ENCODE results near the gene BFSP2.

The BFSP2 gene

DNA sequence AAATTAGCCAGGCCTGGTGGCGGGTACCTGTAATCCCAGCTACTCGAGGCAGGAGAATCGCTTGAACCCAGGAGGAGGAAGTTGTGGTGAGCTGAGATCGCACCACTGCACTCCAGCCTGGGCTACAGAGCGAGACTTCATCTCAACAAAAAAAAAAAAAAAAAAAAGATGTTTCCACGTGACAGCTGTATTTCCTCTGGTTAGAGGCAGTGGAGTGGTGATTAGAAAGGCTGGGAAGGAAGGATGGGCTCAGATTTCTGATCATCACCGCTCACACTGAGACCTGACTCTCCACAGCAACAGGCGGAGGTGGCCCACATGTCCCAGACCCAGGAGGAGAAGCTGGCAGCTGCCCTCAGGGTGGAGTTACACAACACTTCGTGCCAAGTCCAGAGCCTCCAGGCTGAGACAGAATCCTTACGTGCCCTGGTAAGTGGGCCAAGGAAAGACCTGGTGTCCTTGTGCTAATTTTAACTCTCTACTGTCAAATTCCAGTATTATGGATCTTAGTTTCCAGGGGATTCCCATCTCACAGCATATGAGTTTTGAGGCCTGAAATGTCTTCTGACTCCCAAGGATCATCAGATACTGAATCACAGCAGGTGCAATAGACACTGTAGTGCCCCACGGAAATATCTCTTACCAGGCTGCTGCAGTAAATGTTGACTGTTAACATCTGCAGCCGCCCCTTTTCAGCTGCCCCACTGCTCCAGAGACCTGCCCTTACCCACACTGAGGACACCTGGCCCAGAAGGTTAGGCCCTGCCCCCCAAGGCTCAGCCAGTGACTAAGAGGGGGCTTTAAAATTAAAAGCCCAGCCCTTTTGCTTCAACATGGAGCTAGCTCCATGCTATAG, 66.9 kb downstream of the BFSP2 start:
- TF ChIP-seq, protein P1, sequence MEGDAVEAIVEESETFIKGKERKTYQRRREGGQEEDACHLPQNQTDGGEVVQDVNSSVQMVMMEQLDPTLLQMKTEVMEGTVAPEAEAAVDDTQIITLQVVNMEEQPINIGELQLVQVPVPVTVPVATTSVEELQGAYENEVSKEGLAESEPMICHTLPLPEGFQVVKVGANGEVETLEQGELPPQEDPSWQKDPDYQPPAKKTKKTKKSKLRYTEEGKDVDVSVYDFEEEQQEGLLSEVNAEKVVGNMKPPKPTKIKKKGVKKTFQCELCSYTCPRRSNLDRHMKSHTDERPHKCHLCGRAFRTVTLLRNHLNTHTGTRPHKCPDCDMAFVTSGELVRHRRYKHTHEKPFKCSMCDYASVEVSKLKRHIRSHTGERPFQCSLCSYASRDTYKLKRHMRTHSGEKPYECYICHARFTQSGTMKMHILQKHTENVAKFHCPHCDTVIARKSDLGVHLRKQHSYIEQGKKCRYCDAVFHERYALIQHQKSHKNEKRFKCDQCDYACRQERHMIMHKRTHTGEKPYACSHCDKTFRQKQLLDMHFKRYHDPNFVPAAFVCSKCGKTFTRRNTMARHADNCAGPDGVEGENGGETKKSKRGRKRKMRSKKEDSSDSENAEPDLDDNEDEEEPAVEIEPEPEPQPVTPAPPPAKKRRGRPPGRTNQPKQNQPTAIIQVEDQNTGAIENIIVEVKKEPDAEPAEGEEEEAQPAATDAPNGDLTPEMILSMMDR (IDR thresholded peaks at IDR 0.05; ENCODE audit: insufficient read depth, low read length, poor library complexity, severe bottlenecking): no peak
- no peak for TF ChIP-seq EZH2phosphoT487 (conservative IDR thresholded peaks at IDR 0.05; ENCODE audit: low read length)
- Histone ChIP-seq H4K20me1 (ENCODE audit: low read depth, low read length) (no peaks in the 10 kb centered on the region), H3K27me3 (ENCODE audit: low read length) (no peaks in the 10 kb centered on the region), H3K4me2 (ENCODE audit: low read depth, low read length, poor library complexity, severe bottlenecking) (peak overlapping the region; percentile 95), H3F3A (ENCODE audit: insufficient read depth) (peaks cover 49% of the 10 kb centered on the region), H3K4me3 (ENCODE audit: insufficient read depth, low read length, poor library complexity, severe bottlenecking) (peak overlapping the region; percentile 39), H3K36me3 (ENCODE audit: low read length) (no peaks in the 10 kb centered on the region), H3K9ac (ENCODE audit: low read length) (peak overlapping the region; percentile 70), H3K79me2 (ENCODE audit: insufficient read depth, low read length) (peaks cover 9% of the 10 kb centered on the region; the same call in 1 of the 2 replicates), H3K9me2 (replicated peaks; ENCODE audit: insufficient read depth, low read length) (no peaks in the 10 kb centered on the region), H3K9me3 (ENCODE audit: insufficient read depth, low read length) (no peaks in the 10 kb centered on the region), H3K27ac (ENCODE audit: low read depth, low read length) (peak overlapping the region; percentile 99), H2AFZ (ENCODE audit: low read depth, low read length, severe bottlenecking) (no peak overlapping the region)

DNA sequence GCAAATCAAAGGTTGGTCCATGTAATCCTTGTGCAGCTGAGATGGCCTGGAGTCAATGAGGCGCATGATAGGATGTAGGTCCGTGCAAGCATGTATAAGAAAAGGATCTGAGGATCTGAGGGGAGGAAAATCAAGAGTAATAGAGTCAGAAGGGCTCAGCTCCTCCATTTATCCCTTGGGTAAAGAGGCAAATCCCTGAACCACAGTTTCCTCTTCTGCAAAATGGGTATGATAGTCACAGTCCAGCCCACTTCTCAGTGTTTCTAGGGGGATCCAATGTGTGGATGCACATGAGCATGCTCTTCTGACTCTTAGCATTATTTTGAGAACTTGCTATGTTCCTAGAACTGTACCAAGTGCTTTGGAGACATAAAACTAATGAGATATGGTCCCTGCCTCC, 67.9 kb downstream of the BFSP2 start:
- Histone ChIP-seq H3K9me3 (ENCODE audit: insufficient read depth, low read length) (no peaks in the 10 kb centered on the region), H2AFZ (ENCODE audit: low read depth, low read length, severe bottlenecking) (no peak overlapping the region), H3K9me2 (replicated peaks; ENCODE audit: insufficient read depth, low read length) (no peaks in the 10 kb centered on the region), H4K20me1 (ENCODE audit: low read depth, low read length) (no peaks in the 10 kb centered on the region), H3K4me2 (ENCODE audit: low read depth, low read length, poor library complexity, severe bottlenecking) (peak overlapping the region; percentile 95), H3K27ac (ENCODE audit: low read depth, low read length) (peak overlapping the region; percentile 99), H3K27me3 (ENCODE audit: low read length) (no peaks in the 10 kb centered on the region), H3K9ac (ENCODE audit: low read length) (peak overlapping the region; percentile 70; the same call in 1 of the 2 replicates), H3K36me3 (ENCODE audit: low read length) (no peaks in the 10 kb centered on the region), H3K79me2 (ENCODE audit: insufficient read depth, low read length) (peaks cover 9% of the 10 kb centered on the region; the same call in 1 of the 2 replicates), H3K4me3 (ENCODE audit: insufficient read depth, low read length, poor library complexity, severe bottlenecking) (no peak overlapping the region), H3F3A (ENCODE audit: insufficient read depth) (peaks cover 55% of the 10 kb centered on the region)
- TF ChIP-seq EZH2phosphoT487 (conservative IDR thresholded peaks at IDR 0.05; ENCODE audit: low read length): no peak
- TF ChIP-seq, protein P1 (IDR thresholded peaks at IDR 0.05; ENCODE audit: insufficient read depth, low read length, poor library complexity, severe bottlenecking): no peak

DNA sequence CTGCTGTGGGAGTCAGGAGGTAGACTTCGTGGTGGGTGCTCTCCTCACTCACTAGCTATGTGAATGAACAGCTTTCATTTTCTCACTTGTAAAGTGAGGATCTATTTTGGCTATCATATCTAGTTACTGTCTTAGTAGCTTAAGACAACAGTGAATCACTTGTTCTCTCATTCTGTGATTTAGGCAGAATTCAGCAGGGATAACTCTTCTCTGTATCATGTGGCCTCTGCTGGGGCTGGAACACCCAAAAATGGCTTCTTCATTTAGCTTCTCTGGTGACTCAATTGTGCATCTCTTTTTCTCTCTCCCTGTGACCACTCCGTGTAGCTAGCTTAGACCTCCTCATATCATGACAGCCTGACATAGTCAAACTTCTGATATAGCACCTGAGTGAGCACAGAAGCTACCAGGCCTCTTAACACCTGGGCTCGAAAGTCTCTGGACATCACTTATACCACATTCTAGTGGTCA, 68.4 kb downstream of the BFSP2 start:
- H3K4me2 ChIP-seq (ENCODE audit: low read depth, low read length, poor library complexity, severe bottlenecking): peak overlapping the region; percentile 95
- no peaks in the 10 kb centered on the region for H3K9me2 ChIP-seq (replicated peaks; ENCODE audit: insufficient read depth, low read length)
- no peak overlapping the region for H3K4me3 ChIP-seq (ENCODE audit: insufficient read depth, low read length, poor library complexity, severe bottlenecking)
- peak overlapping the region; percentile 70; the same call in 1 of the 2 replicates for H3K9ac ChIP-seq (ENCODE audit: low read length)
- no peaks in the 10 kb centered on the region for H3K9me3 ChIP-seq (ENCODE audit: insufficient read depth, low read length)
- TF ChIP-seq, protein P1 (IDR thresholded peaks at IDR 0.05; ENCODE audit: insufficient read depth, low read length, poor library complexity, severe bottlenecking): no peak
- TF ChIP-seq EZH2phosphoT487 (conservative IDR thresholded peaks at IDR 0.05; ENCODE audit: low read length): no peak
- peak overlapping the region; percentile 99 for H3K27ac ChIP-seq (ENCODE audit: low read depth, low read length)
- peaks cover 60% of the 10 kb centered on the region for H3F3A ChIP-seq (ENCODE audit: insufficient read depth)
- H3K79me2 ChIP-seq (ENCODE audit: insufficient read depth, low read length): peaks cover 9% of the 10 kb centered on the region; the same call in 1 of the 2 replicates
- H3K36me3 ChIP-seq (ENCODE audit: low read length): no peaks in the 10 kb centered on the region
- no peaks in the 10 kb centered on the region for H3K27me3 ChIP-seq (ENCODE audit: low read length)
- H2AFZ ChIP-seq (ENCODE audit: low read depth, low read length, severe bottlenecking): no peak overlapping the region
- no peaks in the 10 kb centered on the region for H4K20me1 ChIP-seq (ENCODE audit: low read depth, low read length)
